ENCODE results near the gene SNRNP200.

Gene SNRNP200

DNA sequence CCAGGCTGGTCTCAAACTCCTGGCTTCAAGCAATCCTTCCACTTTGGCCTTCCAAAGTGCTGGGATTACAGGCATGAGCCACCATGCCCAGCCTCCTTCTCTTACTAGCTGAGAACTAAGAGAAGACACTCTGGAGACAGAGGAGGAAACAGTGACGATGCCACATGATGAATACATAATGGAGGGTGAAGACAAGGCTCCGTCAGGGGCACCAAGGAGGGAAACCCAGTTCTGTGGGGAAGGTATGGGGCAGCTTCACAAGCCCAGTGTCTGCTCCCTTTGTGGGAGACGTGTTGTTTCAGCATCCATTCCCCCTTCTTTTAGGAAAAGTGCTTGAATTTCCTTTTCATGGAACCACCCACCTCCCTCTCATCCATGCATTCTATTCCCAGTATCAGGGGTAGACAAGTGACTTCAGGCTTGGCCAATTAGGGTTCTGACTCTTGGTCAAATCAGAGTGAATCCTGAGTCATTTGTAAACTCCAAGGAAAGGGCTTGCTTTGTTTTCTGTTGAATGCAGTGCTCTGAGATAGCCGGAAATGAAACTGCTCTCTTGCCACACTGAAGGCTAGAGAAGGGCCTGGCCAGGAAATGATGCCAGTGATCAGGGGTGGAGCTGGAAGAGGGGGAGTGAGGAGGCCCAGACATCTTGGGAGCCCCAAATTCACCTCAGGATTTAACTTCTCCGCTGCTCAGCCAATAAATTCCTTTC is 63.3 kb downstream of the SNRNP200 start:
- no peak for TF ChIP-seq ZNF274 (IDR thresholded peaks at IDR 0.05; ENCODE audit: low read depth, low read length)
- H3K4me3 ChIP-seq (ENCODE audit: low read length) = peak overlapping the region; percentile 7; the same call in 1 of the 2 replicates

DNA sequence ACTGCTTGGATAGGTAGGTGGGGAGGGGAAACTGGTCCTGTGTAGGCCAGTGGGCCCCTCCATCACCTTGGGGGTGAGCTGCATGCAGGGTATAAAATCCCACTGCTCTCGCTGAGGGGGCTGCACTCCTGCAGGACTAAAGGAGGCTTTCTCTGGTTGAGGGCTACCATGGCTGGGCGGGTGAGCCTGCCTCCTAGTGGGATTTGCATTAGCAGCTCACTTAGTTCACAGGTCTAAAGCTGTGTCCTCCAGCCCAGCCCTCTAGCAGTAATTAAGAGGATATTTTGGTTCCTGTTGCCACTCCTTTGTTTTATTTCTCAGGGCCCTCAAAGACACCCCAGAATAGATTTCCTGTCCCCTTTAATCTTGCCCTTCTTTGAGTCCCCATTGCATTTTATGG is 64.1 kb downstream of the SNRNP200 start:
- no peak overlapping the region for H3K4me3 ChIP-seq (ENCODE audit: low read length)
- TF ChIP-seq ZNF274 (IDR thresholded peaks at IDR 0.05; ENCODE audit: low read depth, low read length) = no peak

DNA sequence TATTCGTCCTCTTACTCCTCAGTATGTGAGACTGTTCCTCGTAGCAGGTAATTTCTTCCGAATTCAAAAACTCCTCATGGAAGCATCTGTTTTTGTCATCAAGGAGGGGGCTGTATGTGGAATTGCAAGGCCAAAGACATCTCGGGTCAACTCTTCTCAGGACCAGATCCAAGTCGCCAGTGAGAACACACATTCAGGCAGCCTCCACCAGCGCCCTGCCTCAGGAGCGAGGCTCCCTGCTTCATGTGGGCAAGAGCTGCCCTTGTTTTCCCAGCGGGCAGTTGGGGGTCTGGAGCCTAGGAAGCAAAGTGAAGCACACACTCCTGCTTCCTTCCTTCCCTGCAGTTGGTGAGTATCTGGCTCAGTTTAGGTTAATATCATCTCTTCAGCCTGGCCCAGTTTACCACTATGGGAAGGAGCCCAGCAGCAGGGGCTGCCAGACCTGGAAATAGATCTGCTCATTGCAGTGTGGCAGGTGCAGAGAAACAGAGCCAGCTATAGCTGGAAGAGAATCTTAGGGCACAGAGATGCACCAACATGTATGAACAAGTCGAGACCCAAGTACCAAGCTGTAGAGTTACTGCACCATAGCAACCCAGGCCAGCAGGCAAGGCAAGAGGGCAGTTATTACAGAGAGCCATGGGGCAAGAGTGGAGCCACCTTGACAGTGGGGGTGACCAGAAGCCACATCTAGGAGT is 64.9 kb downstream of the SNRNP200 start:
- no peak overlapping the region for H3K4me3 ChIP-seq (ENCODE audit: low read length)
- no peak for TF ChIP-seq ZNF274 (IDR thresholded peaks at IDR 0.05; ENCODE audit: low read depth, low read length)

DNA sequence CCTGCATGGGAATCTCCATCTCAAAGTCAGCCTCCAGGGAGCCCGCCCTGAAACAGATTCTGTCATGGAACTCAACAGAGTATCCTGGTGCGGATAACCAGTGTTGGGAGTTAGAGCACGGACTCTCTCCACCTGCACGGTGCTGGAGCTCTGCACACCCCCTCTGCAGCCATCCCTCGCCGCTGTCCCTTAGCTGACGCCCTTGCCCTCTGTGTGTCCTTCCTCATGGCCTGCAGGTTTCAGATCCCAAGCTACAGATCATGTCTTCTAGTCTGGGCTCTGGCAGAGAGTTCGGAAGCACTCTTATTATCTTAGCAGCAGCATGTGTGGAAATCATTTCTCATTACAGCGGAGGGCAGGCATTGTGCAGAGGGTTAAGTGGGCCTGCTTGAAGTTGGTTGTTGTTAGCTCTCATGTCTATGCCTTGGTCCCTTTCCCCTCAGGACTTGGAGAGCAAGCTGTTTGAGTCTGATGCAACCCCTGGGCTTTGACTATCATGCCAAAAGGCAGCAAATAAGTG is 65.5 kb downstream of the SNRNP200 start:
- TF ChIP-seq ZNF274 (IDR thresholded peaks at IDR 0.05; ENCODE audit: low read depth, low read length) = no peak
- no peak overlapping the region for H3K4me3 ChIP-seq (ENCODE audit: low read length)

GRCh38 chr2:96239091-96239490 is 66.3 kb downstream of the SNRNP200 start:
- no peak overlapping the region for H3K4me3 ChIP-seq (ENCODE audit: low read length)
- no peak for TF ChIP-seq ZNF274 (IDR thresholded peaks at IDR 0.05; ENCODE audit: low read depth, low read length)

DNA sequence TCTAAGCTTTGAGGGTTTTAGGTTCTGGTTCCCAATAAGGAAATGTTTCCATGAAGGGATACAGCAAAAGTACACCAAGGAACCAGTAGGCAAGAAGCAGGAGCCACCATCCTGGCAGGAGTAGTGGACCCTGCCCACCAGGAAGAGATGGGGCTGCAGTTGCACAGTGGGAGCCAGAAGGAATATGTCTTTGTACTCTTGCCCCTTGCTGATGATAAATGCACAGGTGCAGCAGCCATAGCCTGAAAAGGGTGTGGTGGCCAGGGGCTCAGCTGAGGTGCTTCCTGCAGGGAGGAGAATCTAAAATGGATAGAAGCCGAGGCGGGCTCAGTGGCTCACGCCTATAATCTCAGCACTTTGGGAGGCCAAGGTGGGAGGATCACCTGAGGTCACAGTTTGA is 67.1 kb downstream of the SNRNP200 start:
- no peak for TF ChIP-seq ZNF274 (IDR thresholded peaks at IDR 0.05; ENCODE audit: low read depth, low read length)
- H3K4me3 ChIP-seq (ENCODE audit: low read length) = no peak overlapping the region

DNA sequence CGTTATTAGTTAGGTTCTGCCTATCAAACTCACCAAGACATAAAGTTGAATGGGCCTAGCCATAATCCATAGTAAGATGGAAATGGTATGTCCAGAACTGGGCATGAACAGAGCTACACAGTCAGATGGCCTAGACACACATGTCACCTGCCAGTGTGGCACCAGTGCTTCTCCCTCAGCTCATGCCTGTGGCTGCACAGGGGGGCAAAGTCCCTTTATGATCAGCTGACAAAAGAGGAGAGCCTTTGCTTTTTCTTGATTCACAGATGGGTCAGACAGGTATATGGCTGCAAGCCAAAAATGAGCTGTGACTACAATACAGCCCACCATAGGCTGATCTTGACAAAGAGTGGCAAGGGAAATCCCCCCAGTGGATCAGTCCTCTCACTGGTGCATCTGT is 68.5 kb downstream of the SNRNP200 start:
- TF ChIP-seq ZNF274 (IDR thresholded peaks at IDR 0.05; ENCODE audit: low read depth, low read length) = no peak

DNA sequence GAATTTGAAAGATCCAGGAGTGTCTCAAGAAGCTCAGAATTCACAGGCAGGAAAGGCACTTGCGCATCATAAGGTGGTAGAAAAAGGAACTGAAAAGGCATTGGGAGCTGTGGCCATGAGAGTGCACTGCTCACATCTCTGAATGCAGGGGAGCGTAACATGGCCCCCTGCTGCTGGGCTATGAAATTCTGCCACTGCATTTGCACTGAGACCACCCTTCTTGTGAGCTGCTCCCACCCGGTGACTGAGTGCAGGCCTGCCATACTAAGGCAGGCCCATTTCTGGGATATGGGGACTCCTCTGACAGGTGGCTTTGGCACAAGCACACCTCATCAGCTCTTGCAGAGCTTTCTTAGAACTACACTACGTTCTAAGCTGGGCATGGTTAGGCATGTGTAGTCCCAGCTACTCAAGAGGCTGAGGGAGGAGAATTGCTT is 71.4 kb downstream of the SNRNP200 start:
- no peak overlapping the region; the same call in 1 of the 2 replicates for H3K4me3 ChIP-seq (ENCODE audit: low read length)
- TF ChIP-seq ZNF274 (IDR thresholded peaks at IDR 0.05; ENCODE audit: low read depth, low read length) = no peak

More for the DNA sequence above, 68.5 kb downstream of the SNRNP200 start:
- H3K4me3 ChIP-seq (ENCODE audit: low read length) = no peak overlapping the region

- no peak overlapping the region for H3K4me3 ChIP-seq (ENCODE audit: low read length)
- no peak for TF ChIP-seq ZNF274 (IDR thresholded peaks at IDR 0.05; ENCODE audit: low read depth, low read length)
Measured at GRCh38 chr2:96233436-96233835, 71.9 kb downstream of the SNRNP200 start.

GRCh38 chr2:96231316-96231715 is 74.0 kb downstream of the SNRNP200 start:
- TF ChIP-seq ZNF274 (IDR thresholded peaks at IDR 0.05; ENCODE audit: low read depth, low read length) = no peak
- no peak overlapping the region for H3K4me3 ChIP-seq (ENCODE audit: low read length)

DNA sequence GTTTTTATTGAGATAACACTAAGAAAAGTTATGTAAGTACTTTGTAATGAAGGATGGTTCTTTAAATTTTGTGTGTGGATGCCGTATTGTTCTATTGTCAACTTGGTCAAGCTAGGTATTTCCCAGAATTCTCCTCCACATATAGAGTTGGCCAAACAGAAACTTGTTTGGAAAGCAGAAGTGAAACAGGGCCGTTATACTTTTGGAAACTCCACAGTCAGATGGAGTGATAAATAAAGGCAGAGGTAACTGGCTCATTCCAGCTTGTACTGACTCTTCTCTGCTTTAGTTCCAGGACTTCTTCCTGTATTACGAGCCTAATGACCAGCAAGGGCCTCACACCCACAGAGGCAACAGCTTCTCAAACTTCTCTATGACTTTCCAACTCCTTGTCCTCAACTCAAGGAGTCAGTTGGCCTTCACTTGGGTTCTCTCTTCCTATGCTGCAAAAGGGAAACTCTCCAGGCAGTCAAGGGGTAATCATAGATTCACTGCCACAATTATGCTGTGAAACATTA is 80.3 kb downstream of the SNRNP200 start:
- peak overlapping the region; percentile 58; the same call in 1 of the 2 replicates for H3K4me3 ChIP-seq (ENCODE audit: low read length)
- TF ChIP-seq ZNF274 (IDR thresholded peaks at IDR 0.05; ENCODE audit: low read depth, low read length) = no peak
